Activated naive CD8-positive, alpha-beta T cell treated with anti-CD3 and anti-CD28 coated beads for 36 hours (primary cell): ENCODE data around the gene MEF2C. TPM values are rescaled to one million over a fixed set of nuclear protein-coding genes. Genes with fewer than 3 reads are reported as not detected.
A peak's percentile ranks its signal among the peaks of the same experiment; 100 is the strongest.

Experiments used
- DNase-seq: peaks from one replicate; pipeline ENCODE4 v3.0.0; 2021
- H3K27ac Mint-ChIP-seq: one replicate; pipeline ENCODE4 v1.8.0; 2022; ENCODE audit warnings: mild to moderate bottlenecking, moderate library complexity, mixed read lengths
- H3K27me3 Mint-ChIP-seq: one replicate; pipeline ENCODE4 v1.8.0; 2022; ENCODE audit warnings: mild to moderate bottlenecking, mixed read lengths
- H3K36me3 Mint-ChIP-seq: one replicate; pipeline ENCODE4 v1.8.0; 2021; ENCODE audit warnings: mild to moderate bottlenecking, mixed read lengths
- H3K4me1 Mint-ChIP-seq: one replicate; pipeline ENCODE4 v1.8.0; 2021; ENCODE audit warnings: mixed read lengths
- H3K4me3 Mint-ChIP-seq: one replicate; pipeline ENCODE4 v1.8.0; 2022; ENCODE audit warnings: mild to moderate bottlenecking, moderate library complexity, mixed read lengths
- H3K9me3 Mint-ChIP-seq: one replicate; pipeline ENCODE4 v1.8.0; 2022; ENCODE audit warnings: mixed read lengths
- total RNA-seq, 2 experiments: library from RNA; stranded (reverse); gene quantifications; one replicate each; pipeline ENCODE4 v1.2.3, GENCODE V29; 2021

Gene MEF2C
- total RNA-seq, 2 experiments from 2014 or later: 1.5 to 2.1 TPM

DNA sequence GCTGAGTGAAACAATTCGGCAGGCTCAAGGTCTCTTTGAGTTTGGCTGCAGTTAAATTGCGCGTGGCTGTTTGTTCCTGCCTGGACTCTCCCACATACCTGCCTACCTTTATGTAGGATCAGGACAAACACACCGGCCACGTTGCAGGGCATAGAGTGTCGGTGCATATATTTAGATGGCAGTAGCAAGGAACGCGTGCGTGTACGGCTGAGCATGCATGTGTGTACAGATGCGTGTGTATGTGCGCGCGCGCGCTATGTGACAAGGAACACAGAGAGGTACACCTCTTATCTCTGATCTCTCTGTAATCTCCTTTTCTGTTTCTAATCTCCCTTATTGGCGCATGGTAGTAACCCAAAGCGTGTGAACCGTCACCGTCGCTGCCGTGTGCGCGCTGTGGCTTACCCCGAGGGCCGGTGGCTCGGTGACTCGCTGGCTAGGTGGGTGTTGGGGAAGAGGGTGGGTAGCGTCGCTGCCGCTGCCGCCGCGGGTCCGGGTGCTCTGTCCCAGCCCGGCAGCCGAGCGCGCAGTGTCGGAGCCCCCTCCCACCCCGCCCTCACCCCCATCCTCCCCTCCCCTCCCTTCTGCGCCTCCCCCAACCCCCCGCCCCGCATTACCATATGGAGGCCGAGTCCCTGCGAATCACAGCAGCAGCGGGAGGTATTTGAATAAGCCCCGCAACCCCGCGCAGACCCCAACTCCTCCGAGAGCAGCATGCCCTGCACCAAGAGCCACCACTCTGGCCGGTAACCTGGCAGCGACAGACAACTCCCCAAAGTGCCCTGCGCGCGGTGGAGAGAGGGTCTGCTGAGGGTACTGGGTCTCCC is 204.8 kb downstream of the MEF2C start:
- DNase-seq: no peak
- Mint-ChIP-seq H3K4me3 (no peak overlapping the region), H3K27ac (no peak overlapping the region), H3K27me3 (peaks cover 93% of the 10 kb centered on the region), H3K9me3 (peaks cover 8% of the 10 kb centered on the region), H3K36me3 (peaks cover 10% of the 10 kb centered on the region), H3K4me1 (peaks cover 21% of the 10 kb centered on the region)

DNA sequence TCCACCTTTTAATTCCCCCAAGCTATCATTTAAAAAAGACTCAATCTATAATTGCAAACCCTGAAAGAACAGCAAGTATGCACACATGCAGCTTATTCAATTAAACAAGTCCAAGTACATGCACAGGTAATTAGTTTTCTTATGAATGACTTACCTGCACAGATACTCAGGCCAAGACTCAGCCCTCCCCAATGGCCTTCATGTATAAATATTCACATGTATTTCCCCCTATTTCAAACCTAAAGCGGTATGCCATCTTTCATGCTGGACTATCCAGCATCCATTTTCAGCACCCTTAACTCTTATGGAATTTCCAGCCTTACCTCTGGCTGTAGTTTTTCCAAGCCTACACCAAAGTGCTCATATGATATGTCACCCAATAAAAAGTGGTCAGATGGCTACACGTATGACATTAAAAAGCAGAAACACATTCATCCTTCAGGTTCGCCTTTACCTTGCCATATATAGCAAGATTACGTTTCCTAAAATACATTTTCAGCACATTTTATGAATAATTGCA is 205.5 kb downstream of the MEF2C start:
- H3K4me1 Mint-ChIP-seq: peaks cover 21% of the 10 kb centered on the region
- H3K36me3 Mint-ChIP-seq: peaks cover 10% of the 10 kb centered on the region
- peaks cover 93% of the 10 kb centered on the region for H3K27me3 Mint-ChIP-seq
- no peak for DNase-seq
- H3K4me3 Mint-ChIP-seq: no peak overlapping the region
- peaks cover 8% of the 10 kb centered on the region for H3K9me3 Mint-ChIP-seq
- no peak overlapping the region for H3K27ac Mint-ChIP-seq

DNA sequence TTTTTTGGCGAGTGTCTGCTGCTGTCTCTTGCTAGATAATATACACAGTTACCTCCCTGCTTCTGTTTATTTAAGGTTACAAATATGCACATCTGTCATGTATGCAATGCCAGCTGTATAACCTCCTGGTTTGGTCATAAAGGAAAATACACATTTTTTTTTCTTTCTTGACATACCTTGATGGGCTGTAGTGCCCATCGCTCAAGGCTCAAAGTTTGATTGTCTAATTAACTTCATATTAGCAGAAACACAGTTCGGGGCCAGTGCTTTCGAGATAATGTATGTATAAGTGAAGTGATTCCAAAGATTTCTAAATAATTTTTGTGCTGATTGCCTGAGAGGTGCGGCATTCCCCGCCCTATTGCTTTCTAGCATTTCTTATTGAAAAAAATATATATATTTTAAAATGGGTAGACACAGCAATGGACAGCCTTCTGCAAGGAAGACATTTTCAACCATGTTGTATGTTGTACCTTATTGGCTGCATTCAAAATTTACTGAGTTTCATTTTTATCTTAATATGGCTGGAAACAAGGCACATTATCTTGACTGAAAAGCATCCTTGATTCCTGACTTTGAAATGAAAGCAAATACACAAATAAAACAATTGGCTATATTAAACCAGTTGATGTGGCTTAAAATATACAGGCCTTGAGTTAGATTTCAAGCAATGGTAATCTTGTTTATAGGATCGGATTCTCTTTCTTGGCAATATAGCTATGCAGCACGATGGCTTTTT is 206.2 kb downstream of the MEF2C start:
- H3K27me3 Mint-ChIP-seq: peaks cover 96% of the 10 kb centered on the region
- peak overlapping the region; percentile 34 for H3K27ac Mint-ChIP-seq
- H3K9me3 Mint-ChIP-seq: peaks cover 11% of the 10 kb centered on the region
- H3K4me3 Mint-ChIP-seq: peak overlapping the region; percentile 42
- H3K4me1 Mint-ChIP-seq: peaks cover 24% of the 10 kb centered on the region
- DNase-seq: no peak
- H3K36me3 Mint-ChIP-seq: peaks cover 13% of the 10 kb centered on the region

DNA sequence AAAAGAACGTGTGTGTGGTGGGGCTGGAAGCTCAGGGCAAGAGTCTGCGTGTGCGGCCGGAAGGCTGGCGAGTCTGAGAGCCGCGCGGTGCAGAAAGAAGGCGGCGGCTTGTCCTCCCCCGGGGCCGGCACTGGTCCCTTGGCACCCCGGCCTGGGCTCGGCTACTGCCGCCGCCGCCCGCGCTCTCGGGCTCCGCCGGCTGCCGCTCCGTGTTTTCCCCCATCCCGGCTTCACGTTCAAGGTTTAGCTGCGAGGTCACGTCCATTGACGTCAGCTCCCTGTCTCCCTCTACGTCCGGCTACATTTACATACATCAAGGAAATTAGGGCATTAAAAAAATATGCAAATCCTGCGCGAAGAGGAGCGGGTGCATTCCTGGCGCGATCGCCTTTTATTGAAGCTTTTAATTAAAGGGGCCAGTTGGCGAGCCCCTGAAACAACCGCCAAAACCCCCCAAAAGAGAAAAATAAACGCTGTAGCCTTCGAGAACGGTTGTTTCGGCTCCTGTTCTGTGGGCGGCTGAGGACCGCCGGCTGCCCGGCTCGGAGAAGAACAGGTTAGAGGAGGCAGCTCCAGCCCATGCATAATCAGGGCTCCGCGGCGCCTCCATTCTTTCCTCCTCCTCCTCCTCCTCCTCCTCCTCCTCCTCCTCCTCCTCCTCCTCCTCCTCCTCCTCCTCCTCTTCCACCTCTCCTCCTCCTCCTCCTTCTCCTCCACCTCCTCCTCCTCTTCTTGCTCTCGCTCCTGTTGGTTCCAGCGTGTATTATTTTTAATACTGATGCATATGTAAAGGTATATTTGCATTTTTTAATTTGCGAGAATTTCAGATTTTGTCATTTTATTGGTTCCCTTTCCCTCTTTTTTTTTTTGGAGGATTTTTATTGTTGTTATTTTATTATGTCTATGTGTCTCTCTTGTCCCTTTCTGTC is 207.0 kb downstream of the MEF2C start:
- Mint-ChIP-seq H3K27ac (peak overlapping the region; percentile 34), H3K9me3 (peaks cover 11% of the 10 kb centered on the region), H3K4me3 (peak overlapping the region; percentile 71), H3K27me3 (peaks cover 97% of the 10 kb centered on the region), H3K36me3 (peaks cover 13% of the 10 kb centered on the region), H3K4me1 (peaks cover 24% of the 10 kb centered on the region)
- DNase-seq: peak; percentile 35

DNA sequence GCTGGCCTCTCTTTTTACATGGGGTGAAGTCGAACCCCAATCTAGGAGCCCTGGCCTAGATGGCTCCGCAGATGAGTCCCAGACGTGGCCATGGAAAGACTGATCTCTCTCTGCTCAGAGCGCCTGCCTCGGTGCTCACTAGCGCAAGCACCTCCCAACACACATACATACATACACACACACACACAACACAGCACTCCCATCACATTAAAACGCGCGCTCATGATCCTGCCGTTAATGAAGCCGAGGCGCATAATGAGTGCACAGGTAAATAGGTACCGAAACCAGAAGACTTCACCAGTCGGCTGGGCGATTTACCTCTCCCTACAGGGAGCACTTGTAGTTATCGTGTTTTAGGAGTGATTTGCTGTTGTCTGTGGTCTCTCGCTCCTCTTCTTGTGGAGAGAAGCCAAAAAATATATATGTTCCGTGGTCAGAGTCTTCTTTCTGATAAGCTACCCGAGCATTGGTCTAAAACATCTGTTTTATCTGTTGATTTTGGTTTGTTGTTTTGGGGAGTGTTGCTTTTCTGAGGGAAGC is 207.7 kb downstream of the MEF2C start:
- Mint-ChIP-seq H3K4me1 (peaks cover 22% of the 10 kb centered on the region), H3K9me3 (peaks cover 11% of the 10 kb centered on the region), H3K27me3 (peaks cover 95% of the 10 kb centered on the region), H3K36me3 (peaks cover 13% of the 10 kb centered on the region), H3K27ac (peak overlapping the region; percentile 9), H3K4me3 (peak overlapping the region; percentile 68)
- DNase-seq: no peak

DNA sequence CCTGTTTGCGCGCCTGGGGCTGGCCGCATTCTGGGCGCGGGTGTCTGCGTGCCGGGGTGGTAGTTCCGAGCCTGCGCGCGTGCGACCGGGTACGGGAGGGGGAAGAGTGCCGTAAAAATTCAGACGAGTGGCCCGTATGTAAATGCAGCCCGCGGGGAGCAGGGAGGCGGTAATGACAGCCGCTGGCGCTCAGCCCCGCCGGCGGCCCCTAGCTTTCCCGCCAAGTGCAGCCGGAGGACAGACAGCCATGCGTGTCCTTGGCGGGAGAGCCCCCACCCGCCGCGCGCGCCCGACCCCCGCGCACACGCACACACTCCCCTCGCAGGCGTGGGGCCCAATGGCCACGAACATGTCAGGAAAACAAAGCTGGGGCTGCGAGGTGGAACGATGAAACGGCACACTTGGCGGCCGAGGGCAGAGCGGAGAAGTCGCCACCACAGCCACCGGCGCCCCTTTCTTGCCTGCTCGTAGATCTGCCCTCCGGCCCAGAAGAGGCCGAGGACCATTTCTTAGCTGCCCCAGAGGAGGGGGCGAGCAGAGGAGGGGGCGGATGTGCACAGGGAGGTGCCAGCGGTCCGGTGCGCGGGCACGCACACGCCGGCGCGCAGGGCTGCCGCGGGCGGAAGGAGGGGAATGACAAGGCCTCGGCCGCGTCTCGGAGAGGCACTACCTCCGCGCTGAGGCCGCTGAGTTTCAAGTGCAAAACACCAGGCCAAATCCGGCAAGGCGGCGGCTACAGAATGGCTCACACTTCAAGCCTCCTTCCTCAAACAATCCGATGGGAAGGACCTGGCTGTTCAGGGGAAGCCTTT is 208.4 kb downstream of the MEF2C start:
- H3K9me3 Mint-ChIP-seq: peaks cover 11% of the 10 kb centered on the region
- peaks cover 21% of the 10 kb centered on the region for H3K4me1 Mint-ChIP-seq
- H3K36me3 Mint-ChIP-seq: peaks cover 13% of the 10 kb centered on the region
- DNase-seq: peak; percentile 53
- H3K27me3 Mint-ChIP-seq: peaks cover 95% of the 10 kb centered on the region
- peak overlapping the region; percentile 68 for H3K4me3 Mint-ChIP-seq
- H3K27ac Mint-ChIP-seq: no peak overlapping the region

DNA sequence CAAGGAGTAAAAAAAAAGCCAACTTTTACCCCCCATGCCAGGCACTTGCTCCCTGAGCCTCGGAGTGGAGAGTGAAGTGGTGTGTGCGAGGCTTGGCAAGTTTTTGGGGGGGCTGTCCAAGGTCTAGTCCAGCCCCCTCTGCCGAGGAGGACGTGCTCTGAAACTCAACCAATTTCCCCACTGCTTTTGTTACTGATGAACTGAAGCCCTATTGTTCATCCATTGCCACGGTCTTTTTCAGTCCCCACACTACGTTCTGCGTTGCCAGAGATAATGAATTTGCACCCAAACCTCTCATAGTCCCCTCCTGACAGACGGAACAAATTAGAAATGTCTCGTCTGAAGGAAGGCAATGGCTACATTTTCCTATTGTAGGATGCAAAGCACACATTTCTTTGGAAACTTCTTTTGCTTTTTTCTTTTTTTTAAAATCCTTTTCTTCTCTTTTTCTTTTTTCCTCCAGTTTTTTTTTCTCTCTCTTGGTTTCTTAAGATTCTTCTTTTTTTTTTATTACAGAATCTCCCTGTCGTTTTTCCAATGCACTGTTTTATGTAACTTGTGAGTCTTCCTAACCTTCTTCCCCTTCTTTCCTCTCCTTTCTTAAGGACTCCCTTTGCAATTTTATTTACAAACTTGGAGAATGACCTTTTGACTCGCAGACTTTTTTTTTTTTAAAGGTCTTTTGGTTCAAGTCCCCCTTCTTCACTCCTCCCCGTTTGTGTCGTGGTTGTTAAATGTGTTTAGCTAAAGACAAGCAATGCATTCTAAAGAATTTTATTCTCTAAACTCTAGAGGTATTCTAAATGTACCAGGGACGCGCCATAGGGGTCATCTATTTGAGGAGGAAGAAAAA is 209.5 kb downstream of the MEF2C start:
- H3K4me1 Mint-ChIP-seq: peaks cover 20% of the 10 kb centered on the region
- H3K4me3 Mint-ChIP-seq: peak overlapping the region; percentile 72
- peaks cover 12% of the 10 kb centered on the region for H3K36me3 Mint-ChIP-seq
- H3K9me3 Mint-ChIP-seq: peaks cover 11% of the 10 kb centered on the region
- peak overlapping the region; percentile 45 for H3K27ac Mint-ChIP-seq
- no peak for DNase-seq
- peaks cover 95% of the 10 kb centered on the region for H3K27me3 Mint-ChIP-seq

DNA sequence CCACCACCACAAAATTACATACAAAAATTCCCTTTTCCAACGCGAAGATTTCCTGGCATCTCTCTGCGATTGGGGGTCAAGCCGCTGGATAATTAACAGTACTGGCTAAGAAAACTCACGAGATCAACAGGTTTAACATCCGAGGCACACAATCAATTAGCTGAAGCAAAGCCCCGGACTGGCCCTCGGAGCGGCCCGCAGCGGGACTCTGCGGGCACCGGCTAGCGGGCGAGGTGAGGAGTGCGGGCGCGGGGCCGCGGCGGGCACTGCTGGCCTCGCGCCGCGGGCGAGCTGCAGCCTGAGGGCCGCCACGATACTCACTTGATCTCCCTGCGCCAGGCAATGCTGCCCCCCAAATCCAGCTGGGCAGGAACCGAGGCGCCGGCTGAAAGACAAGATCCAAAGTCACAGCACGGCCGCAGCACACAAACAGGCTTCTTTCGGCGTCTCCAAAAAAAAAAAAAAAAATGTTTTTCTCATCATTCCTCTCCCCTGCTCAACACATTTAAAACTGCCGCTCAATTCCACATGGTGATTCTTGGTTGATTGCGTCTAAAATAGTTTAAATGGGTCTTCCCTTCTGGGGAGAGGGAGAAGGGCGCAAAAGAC is 210.2 kb downstream of the MEF2C start:
- H3K4me3 Mint-ChIP-seq: no peak overlapping the region
- peaks cover 25% of the 10 kb centered on the region for H3K4me1 Mint-ChIP-seq
- H3K27me3 Mint-ChIP-seq: peaks cover 95% of the 10 kb centered on the region
- DNase-seq: no peak
- H3K9me3 Mint-ChIP-seq: peaks cover 14% of the 10 kb centered on the region
- no peak overlapping the region for H3K27ac Mint-ChIP-seq
- H3K36me3 Mint-ChIP-seq: peaks cover 13% of the 10 kb centered on the region

DNA sequence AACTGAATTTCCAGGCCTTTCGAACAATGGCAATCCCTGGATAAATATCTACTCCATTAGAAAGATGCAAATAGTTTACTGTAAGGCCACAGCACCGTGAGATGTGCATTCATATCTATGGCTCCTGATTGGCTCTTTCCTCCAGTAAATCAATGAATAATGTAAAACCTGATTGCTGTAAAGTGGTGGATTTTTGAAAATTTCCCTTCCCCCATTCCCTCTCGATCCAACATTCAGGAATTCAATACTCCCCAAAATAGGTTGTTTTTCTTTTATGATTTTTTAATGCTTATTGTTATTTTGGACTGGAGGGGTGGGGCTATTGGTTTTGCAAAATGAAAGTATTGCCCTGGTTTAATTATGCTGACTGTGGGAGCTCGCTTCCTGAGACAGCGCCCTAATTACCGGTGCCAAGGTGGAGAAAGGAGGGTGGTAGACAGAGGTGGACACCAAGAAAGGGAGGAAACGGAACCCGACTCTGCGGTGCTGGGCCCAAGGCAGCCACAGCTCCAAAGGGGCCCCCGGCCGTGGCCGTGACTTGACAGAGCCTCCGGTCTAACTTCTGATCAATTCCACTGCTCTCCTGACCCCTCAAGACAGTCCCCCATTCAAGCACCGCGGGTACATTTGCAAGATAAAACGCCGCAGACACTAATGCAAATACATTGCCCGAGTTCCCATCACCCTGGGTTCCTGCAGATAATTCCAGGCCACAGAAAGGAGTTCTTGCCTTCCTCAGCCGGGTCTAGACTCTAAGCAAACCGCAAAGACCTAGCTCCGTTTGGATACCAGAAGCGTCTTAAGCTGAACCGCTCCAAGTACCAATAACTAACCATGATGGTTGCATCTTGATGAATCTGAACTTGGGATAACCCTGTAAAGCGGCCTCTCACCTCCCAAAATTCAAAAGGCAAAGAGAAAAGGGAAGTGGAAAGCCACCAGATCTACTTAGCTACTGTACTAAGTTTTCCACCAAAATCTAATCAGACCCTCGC is 211.2 kb downstream of the MEF2C start:
- H3K4me3 Mint-ChIP-seq: no peak overlapping the region

DNA sequence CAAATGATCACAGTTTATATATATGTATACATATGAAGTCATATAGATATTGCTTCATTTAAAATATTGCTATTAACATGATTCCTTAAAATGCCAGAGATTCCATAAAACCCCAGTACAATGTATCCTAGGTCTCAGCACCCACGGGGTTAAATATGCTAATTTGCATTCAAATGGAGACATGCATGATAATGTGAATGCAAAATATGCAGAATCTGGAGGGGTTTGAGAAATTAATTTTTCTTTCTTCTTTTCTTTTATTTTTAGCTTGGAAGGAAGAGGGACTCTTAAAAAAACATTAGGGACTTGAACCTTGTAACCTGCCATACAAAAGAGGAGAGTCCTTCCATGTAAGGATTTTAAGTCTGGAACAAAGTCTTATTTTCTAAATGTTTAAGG is 211.9 kb downstream of the MEF2C start:
- H3K4me3 Mint-ChIP-seq: no peak overlapping the region
- DNase-seq: no peak
- H3K9me3 Mint-ChIP-seq: peaks cover 11% of the 10 kb centered on the region
- H3K36me3 Mint-ChIP-seq: peaks cover 14% of the 10 kb centered on the region
- H3K4me1 Mint-ChIP-seq: peaks cover 37% of the 10 kb centered on the region
- no peak overlapping the region for H3K27ac Mint-ChIP-seq
- H3K27me3 Mint-ChIP-seq: peaks cover 96% of the 10 kb centered on the region

More for the DNA sequence above, 211.2 kb downstream of the MEF2C start:
- peaks cover 96% of the 10 kb centered on the region for H3K27me3 Mint-ChIP-seq
- no peak for DNase-seq
- peaks cover 34% of the 10 kb centered on the region for H3K4me1 Mint-ChIP-seq
- peaks cover 14% of the 10 kb centered on the region for H3K36me3 Mint-ChIP-seq
- no peak overlapping the region for H3K27ac Mint-ChIP-seq
- H3K9me3 Mint-ChIP-seq: peaks cover 15% of the 10 kb centered on the region

DNA sequence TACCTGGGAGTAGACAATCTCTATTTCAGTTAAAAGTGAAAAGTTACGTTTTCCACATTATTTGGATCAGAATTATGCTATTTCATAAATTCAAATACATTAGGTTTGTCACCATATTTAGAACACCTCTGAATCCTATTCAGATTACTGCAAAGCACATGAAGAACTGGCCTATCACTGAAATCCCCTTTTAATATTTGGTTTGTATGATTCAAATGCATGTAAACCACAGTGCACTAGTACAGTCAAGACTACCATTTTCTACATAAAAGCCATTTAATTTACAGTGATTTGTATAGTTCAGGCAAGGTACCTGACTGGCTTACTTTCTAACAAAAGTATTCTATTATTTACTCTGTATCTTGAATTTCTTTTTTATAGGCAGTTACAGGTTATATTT is 212.5 kb downstream of the MEF2C start:
- no peak for DNase-seq
- peaks cover 11% of the 10 kb centered on the region for H3K9me3 Mint-ChIP-seq
- H3K4me1 Mint-ChIP-seq: peaks cover 43% of the 10 kb centered on the region
- H3K36me3 Mint-ChIP-seq: peaks cover 13% of the 10 kb centered on the region
- peaks cover 96% of the 10 kb centered on the region for H3K27me3 Mint-ChIP-seq
- no peak overlapping the region for H3K4me3 Mint-ChIP-seq
- H3K27ac Mint-ChIP-seq: no peak overlapping the region
